Peyer's patch (tissue), 4 donors: ENCODE measurements around the gene ACO1.

ENCODE experiments used
- POLR2A ChIP-seq, 2 donors: fragments of 450-650 bp; IDR thresholded peaks; one replicate each; pipeline ENCODE4 v1.5.1; 2017; ENCODE audit warnings: antibody characterized with exemption in 2 of 2, mild to moderate bottlenecking in 2 of 2, moderate library complexity in 2 of 2
- TF ChIP-seq, protein P1 (sequence below), 6 experiments: fragments of 450-650 bp in 4 of 6; fragments of 200-600 bp in 2 of 6; sonication (generic) in 1 of 6; IDR thresholded peaks; one replicate each; pipeline ENCODE4 v1.5.1; 2017 to 2019; ENCODE audit warnings: antibody characterized with exemption in 6 of 6, mild to moderate bottlenecking in 3 of 6, moderate library complexity in 1 of 6

GRCh38 chr9:32502464-32502863, 118.0 kb downstream of the ACO1 start:
- TF ChIP-seq POLR2A (IDR thresholded peaks at IDR 0.05): no peak
- TF ChIP-seq, protein P1, sequence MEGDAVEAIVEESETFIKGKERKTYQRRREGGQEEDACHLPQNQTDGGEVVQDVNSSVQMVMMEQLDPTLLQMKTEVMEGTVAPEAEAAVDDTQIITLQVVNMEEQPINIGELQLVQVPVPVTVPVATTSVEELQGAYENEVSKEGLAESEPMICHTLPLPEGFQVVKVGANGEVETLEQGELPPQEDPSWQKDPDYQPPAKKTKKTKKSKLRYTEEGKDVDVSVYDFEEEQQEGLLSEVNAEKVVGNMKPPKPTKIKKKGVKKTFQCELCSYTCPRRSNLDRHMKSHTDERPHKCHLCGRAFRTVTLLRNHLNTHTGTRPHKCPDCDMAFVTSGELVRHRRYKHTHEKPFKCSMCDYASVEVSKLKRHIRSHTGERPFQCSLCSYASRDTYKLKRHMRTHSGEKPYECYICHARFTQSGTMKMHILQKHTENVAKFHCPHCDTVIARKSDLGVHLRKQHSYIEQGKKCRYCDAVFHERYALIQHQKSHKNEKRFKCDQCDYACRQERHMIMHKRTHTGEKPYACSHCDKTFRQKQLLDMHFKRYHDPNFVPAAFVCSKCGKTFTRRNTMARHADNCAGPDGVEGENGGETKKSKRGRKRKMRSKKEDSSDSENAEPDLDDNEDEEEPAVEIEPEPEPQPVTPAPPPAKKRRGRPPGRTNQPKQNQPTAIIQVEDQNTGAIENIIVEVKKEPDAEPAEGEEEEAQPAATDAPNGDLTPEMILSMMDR (IDR thresholded peaks at IDR 0.05): no peak
